ENCODE data around the gene SCAF8.

Gene SCAF8

DNA sequence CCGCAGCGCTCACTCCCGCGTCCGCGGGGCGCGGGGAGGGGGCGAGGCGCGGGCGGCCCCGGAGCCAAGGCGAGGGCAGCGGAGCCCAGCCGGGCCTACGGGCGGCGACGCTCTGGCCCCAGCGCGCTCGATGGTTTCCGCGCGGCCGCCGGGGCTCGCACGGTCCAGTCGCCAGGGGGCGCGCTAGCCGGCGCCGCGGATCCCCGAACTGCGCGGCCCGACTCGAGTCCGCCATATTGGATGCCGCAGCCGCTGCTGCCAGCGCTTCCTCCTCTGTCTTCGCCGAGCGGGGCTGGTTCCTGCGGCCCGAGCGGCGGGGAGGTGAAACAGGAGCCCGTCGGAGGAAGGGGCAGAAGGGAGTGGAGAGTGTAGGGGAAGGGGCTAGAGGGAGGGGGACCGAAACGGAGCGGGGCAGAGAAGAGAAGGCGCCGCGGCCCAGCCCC, at the start of gene SCAF8 (continued):
- TF ChIP-seq, protein P1, sequence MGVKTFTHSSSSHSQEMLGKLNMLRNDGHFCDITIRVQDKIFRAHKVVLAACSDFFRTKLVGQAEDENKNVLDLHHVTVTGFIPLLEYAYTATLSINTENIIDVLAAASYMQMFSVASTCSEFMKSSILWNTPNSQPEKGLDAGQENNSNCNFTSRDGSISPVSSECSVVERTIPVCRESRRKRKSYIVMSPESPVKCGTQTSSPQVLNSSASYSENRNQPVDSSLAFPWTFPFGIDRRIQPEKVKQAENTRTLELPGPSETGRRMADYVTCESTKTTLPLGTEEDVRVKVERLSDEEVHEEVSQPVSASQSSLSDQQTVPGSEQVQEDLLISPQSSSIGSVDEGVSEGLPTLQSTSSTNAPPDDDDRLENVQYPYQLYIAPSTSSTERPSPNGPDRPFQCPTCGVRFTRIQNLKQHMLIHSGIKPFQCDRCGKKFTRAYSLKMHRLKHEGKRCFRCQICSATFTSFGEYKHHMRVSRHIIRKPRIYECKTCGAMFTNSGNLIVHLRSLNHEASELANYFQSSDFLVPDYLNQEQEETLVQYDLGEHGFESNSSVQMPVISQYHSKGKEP (tag by site-specific recombination; IDR thresholded peaks at IDR 0.05): peak; percentile 60; the same call in 1 of the 2 replicates
- peak; percentile 77; the same call in 1 of the 2 replicates for TF ChIP-seq YY2 (tag by site-specific recombination; IDR thresholded peaks at IDR 0.05)
- no peak for TF ChIP-seq ZNF621 (tag by site-specific recombination; IDR thresholded peaks at IDR 0.05)
- TF ChIP-seq ZNF214 (tag by site-specific recombination; IDR thresholded peaks at IDR 0.05; ENCODE audit: borderline replicate concordance): no peak
- no peak for TF ChIP-seq GFI1B (tag by site-specific recombination; IDR thresholded peaks at IDR 0.05)
- TF ChIP-seq ZFP37 (tag by site-specific recombination; IDR thresholded peaks at IDR 0.05): no peak
- peak; percentile 43; the same call in 1 of the 2 replicates for TF ChIP-seq SP7 (tag by site-specific recombination; IDR thresholded peaks at IDR 0.05)
- no peak for TF ChIP-seq RBAK (tag by site-specific recombination; IDR thresholded peaks at IDR 0.05)
- no peak for TF ChIP-seq ZNF776 (tag by site-specific recombination; IDR thresholded peaks at IDR 0.05; ENCODE audit: borderline replicate concordance)
- TF ChIP-seq ZNF76 (tag by site-specific recombination; IDR thresholded peaks at IDR 0.05; ENCODE audit: borderline replicate concordance, low read depth): no peak
- TF ChIP-seq ZNF423 (tag by site-specific recombination; IDR thresholded peaks at IDR 0.05): no peak
- no peak for TF ChIP-seq ZNF341 (tag by site-specific recombination; IDR thresholded peaks at IDR 0.05; ENCODE audit: low read depth)
- TF ChIP-seq, protein P2, sequence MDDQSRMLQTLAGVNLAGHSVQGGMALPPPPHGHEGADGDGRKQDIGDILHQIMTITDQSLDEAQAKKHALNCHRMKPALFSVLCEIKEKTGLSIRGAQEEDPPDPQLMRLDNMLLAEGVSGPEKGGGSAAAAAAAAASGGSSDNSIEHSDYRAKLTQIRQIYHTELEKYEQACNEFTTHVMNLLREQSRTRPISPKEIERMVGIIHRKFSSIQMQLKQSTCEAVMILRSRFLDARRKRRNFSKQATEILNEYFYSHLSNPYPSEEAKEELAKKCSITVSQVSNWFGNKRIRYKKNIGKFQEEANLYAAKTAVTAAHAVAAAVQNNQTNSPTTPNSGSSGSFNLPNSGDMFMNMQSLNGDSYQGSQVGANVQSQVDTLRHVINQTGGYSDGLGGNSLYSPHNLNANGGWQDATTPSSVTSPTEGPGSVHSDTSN (CRISPR knock-in tag; IDR thresholded peaks at IDR 0.05): peak; percentile 77; the same call in 1 of the 2 replicates
- no peak for TF ChIP-seq ZNF600 (tag by site-specific recombination; IDR thresholded peaks at IDR 0.05)
- TF ChIP-seq, protein P3, sequence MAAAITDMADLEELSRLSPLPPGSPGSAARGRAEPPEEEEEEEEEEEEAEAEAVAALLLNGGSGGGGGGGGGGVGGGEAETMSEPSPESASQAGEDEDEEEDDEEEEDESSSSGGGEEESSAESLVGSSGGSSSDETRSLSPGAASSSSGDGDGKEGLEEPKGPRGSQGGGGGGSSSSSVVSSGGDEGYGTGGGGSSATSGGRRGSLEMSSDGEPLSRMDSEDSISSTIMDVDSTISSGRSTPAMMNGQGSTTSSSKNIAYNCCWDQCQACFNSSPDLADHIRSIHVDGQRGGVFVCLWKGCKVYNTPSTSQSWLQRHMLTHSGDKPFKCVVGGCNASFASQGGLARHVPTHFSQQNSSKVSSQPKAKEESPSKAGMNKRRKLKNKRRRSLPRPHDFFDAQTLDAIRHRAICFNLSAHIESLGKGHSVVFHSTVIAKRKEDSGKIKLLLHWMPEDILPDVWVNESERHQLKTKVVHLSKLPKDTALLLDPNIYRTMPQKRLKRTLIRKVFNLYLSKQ (tag by site-specific recombination; IDR thresholded peaks at IDR 0.05; ENCODE audit: borderline replicate concordance): no peak
- TF ChIP-seq ZNF37A (tag by site-specific recombination; IDR thresholded peaks at IDR 0.05): no peak
- TF ChIP-seq, protein P4, sequence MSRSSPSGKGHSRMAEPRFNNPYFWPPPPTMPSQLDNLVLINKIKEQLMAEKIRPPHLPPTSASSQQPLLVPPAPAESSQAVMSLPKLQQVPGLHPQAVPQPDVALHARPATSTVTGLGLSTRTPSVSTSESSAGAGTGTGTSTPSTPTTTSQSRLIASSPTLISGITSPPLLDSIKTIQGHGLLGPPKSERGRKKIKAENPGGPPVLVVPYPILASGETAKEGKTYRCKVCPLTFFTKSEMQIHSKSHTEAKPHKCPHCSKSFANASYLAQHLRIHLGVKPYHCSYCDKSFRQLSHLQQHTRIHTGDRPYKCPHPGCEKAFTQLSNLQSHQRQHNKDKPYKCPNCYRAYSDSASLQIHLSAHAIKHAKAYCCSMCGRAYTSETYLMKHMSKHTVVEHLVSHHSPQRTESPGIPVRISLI (tag by site-specific recombination; IDR thresholded peaks at IDR 0.05): no peak
- TF ChIP-seq BCL11B (tag by site-specific recombination; IDR thresholded peaks at IDR 0.05; ENCODE audit: low read depth): no peak
- no peak for TF ChIP-seq GLIS2 (tag by site-specific recombination; IDR thresholded peaks at IDR 0.05)
- TF ChIP-seq ZNF335 (tag by site-specific recombination; conservative IDR thresholded peaks at IDR 0.05): no peak
- TF ChIP-seq, protein P5, sequence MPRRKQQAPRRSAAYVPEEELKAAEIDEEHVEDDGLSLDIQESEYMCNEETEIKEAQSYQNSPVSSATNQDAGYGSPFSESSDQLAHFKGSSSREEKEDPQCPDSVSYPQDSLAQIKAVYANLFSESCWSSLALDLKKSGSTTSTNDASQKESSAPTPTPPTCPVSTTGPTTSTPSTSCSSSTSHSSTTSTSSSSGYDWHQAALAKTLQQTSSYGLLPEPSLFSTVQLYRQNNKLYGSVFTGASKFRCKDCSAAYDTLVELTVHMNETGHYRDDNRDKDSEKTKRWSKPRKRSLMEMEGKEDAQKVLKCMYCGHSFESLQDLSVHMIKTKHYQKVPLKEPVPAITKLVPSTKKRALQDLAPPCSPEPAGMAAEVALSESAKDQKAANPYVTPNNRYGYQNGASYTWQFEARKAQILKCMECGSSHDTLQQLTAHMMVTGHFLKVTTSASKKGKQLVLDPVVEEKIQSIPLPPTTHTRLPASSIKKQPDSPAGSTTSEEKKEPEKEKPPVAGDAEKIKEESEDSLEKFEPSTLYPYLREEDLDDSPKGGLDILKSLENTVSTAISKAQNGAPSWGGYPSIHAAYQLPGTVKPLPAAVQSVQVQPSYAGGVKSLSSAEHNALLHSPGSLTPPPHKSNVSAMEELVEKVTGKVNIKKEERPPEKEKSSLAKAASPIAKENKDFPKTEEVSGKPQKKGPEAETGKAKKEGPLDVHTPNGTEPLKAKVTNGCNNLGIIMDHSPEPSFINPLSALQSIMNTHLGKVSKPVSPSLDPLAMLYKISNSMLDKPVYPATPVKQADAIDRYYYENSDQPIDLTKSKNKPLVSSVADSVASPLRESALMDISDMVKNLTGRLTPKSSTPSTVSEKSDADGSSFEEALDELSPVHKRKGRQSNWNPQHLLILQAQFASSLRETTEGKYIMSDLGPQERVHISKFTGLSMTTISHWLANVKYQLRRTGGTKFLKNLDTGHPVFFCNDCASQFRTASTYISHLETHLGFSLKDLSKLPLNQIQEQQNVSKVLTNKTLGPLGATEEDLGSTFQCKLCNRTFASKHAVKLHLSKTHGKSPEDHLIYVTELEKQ (tag by site-specific recombination; IDR thresholded peaks at IDR 0.05; ENCODE audit: borderline replicate concordance): no peak
- no peak for TF ChIP-seq ZNF394 (tag by site-specific recombination; IDR thresholded peaks at IDR 0.05; ENCODE audit: borderline replicate concordance)
- TF ChIP-seq ZNF324 (tag by site-specific recombination; IDR thresholded peaks at IDR 0.05): no peak
- TF ChIP-seq, protein P6, sequence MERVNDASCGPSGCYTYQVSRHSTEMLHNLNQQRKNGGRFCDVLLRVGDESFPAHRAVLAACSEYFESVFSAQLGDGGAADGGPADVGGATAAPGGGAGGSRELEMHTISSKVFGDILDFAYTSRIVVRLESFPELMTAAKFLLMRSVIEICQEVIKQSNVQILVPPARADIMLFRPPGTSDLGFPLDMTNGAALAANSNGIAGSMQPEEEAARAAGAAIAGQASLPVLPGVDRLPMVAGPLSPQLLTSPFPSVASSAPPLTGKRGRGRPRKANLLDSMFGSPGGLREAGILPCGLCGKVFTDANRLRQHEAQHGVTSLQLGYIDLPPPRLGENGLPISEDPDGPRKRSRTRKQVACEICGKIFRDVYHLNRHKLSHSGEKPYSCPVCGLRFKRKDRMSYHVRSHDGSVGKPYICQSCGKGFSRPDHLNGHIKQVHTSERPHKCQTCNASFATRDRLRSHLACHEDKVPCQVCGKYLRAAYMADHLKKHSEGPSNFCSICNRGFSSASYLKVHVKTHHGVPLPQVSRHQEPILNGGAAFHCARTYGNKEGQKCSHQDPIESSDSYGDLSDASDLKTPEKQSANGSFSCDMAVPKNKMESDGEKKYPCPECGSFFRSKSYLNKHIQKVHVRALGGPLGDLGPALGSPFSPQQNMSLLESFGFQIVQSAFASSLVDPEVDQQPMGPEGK (tag by site-specific recombination; IDR thresholded peaks at IDR 0.05): no peak
- TF ChIP-seq, protein P7, sequence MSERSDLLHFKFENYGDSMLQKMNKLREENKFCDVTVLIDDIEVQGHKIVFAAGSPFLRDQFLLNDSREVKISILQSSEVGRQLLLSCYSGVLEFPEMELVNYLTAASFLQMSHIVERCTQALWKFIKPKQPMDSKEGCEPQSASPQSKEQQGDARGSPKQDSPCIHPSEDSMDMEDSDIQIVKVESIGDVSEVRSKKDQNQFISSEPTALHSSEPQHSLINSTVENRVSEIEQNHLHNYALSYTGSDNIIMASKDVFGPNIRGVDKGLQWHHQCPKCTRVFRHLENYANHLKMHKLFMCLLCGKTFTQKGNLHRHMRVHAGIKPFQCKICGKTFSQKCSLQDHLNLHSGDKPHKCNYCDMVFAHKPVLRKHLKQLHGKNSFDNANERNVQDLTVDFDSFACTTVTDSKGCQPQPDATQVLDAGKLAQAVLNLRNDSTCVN (tag by site-specific recombination; optimal IDR thresholded peaks at IDR 0.05): peak; percentile 91
- TF ChIP-seq, protein P8, sequence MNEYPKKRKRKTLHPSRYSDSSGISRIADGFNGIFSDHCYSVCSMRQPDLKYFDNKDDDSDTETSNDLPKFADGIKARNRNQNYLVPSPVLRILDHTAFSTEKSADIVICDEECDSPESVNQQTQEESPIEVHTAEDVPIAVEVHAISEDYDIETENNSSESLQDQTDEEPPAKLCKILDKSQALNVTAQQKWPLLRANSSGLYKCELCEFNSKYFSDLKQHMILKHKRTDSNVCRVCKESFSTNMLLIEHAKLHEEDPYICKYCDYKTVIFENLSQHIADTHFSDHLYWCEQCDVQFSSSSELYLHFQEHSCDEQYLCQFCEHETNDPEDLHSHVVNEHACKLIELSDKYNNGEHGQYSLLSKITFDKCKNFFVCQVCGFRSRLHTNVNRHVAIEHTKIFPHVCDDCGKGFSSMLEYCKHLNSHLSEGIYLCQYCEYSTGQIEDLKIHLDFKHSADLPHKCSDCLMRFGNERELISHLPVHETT (tag by site-specific recombination; IDR thresholded peaks at IDR 0.05): no peak
- TF ChIP-seq ZNF596 (tag by site-specific recombination; IDR thresholded peaks at IDR 0.05): peak; percentile 29; the same call in 1 of the 2 replicates

All from HEK293 (cell line).